ENCODE data around the gene CSF3.

The CSF3 gene

GRCh38 chr17:40027614-40028012, 12.4 kb downstream of the CSF3 start:
- ChIA-PET CTCF (interaction anchor here (0.5 to 2.3 kb wide), 19 partner anchors 8 to 258 kb away, joined by 3 to 15 read pairs (median 4); partner anchors contain the start of genes CSF3 and NR1D1), POLR2A (interaction anchor here (0.6 to 1.0 kb wide), 3 partner anchors 14 to 1786 kb away, joined by 3 read pairs; partner anchors contain the start of gene MED24)
- no peak for DNase-seq (ENCODE audit: extremely low spot score)
- TF ChIP-seq CTBP1 (IDR thresholded peaks at IDR 0.05; ENCODE audit: borderline replicate concordance) (no peak), LEF1 (IDR thresholded peaks at IDR 0.05; ENCODE audit: borderline replicate concordance) (no peak), FOXM1 (IDR thresholded peaks at IDR 0.05; ENCODE audit: borderline replicate concordance) (no peak), SUZ12 (IDR thresholded peaks at IDR 0.05) (no peak), ARNT (IDR thresholded peaks at IDR 0.05) (no peak), NFRKB (IDR thresholded peaks at IDR 0.05) (no peak), PKNOX1 (IDR thresholded peaks at IDR 0.05) (no peak), BHLHE40 (IDR thresholded peaks at IDR 0.05; ENCODE audit: borderline replicate concordance) (no peak), FOXA1 (IDR thresholded peaks at IDR 0.05) (no peak)

- TF ChIP-seq ARNT (IDR thresholded peaks at IDR 0.05) (no peak), FOXM1 (IDR thresholded peaks at IDR 0.05; ENCODE audit: borderline replicate concordance) (no peak), TARDBP (IDR thresholded peaks at IDR 0.05) (no peak), ZNF384 (IDR thresholded peaks at IDR 0.05) (no peak), LEF1 (IDR thresholded peaks at IDR 0.05; ENCODE audit: borderline replicate concordance) (no peak), L3MBTL2 (conservative IDR thresholded peaks at IDR 0.05) (no peak), FOXA1 (IDR thresholded peaks at IDR 0.05) (no peak), NFRKB (IDR thresholded peaks at IDR 0.05) (no peak), ELF4 (IDR thresholded peaks at IDR 0.05) (no peak), CTBP1 (IDR thresholded peaks at IDR 0.05; ENCODE audit: borderline replicate concordance) (no peak)
- CTCF ChIA-PET = interaction anchor here (1.2 to 1.8 kb wide), 3 partner anchors 9 to 17 kb away, joined by 4 to 12 read pairs (median 4); no protein-coding TSS in a partner anchor
- POLR2A ChIA-PET = interaction anchor here (0.8 kb wide), 1 partner anchor 26 kb away, joined by 3 read pairs; the partner anchor contains the start of gene MED24
- DNase-seq (ENCODE audit: extremely low spot score) = no peak
Measured at GRCh38 chr17:40028595-40028994, 13.4 kb downstream of the CSF3 start.

- ChIA-PET POLR2A (no interaction called here), CTCF (no interaction called here)
- no peak for DNase-seq (ENCODE audit: extremely low spot score)
- no peak for TF ChIP-seq CTBP1 (IDR thresholded peaks at IDR 0.05; ENCODE audit: borderline replicate concordance)
- TF ChIP-seq FOXA1 (IDR thresholded peaks at IDR 0.05) = no peak
- no peak for TF ChIP-seq LEF1 (IDR thresholded peaks at IDR 0.05; ENCODE audit: borderline replicate concordance)
- no peak for TF ChIP-seq NFRKB (IDR thresholded peaks at IDR 0.05)
- no peak for TF ChIP-seq ARNT (IDR thresholded peaks at IDR 0.05)
- TF ChIP-seq ELF4 (IDR thresholded peaks at IDR 0.05) = no peak
- TF ChIP-seq HDGF (IDR thresholded peaks at IDR 0.05; ENCODE audit: borderline replicate concordance) = no peak
- no peak for TF ChIP-seq TARDBP (IDR thresholded peaks at IDR 0.05)
- no peak for TF ChIP-seq PKNOX1 (IDR thresholded peaks at IDR 0.05)
- no peak for TF ChIP-seq SP1 (IDR thresholded peaks at IDR 0.05)
Measured at GRCh38 chr17:40031706-40032105, 16.5 kb downstream of the CSF3 start.

GRCh38 chr17:40032322-40033320, 17.4 kb downstream of the CSF3 start:
- no peak for TF ChIP-seq L3MBTL2 (conservative IDR thresholded peaks at IDR 0.05)
- TF ChIP-seq SUZ12 (IDR thresholded peaks at IDR 0.05) = no peak
- POLR2A ChIA-PET = interaction anchor here (1.8 kb wide), 1 partner anchor 22 kb away, joined by 8 read pairs; the partner anchor contains the start of gene MED24
- DNase-seq (ENCODE audit: extremely low spot score) = no peak
- CTCF ChIA-PET = no interaction called here

- TF ChIP-seq ZNF384 (IDR thresholded peaks at IDR 0.05) (no peak), FOXA1 (IDR thresholded peaks at IDR 0.05) (no peak), SUZ12 (IDR thresholded peaks at IDR 0.05) (no peak), ARNT (IDR thresholded peaks at IDR 0.05) (no peak), TARDBP (IDR thresholded peaks at IDR 0.05) (no peak), NFRKB (IDR thresholded peaks at IDR 0.05) (no peak), ELF4 (IDR thresholded peaks at IDR 0.05) (no peak), SP1 (IDR thresholded peaks at IDR 0.05) (no peak), LEF1 (IDR thresholded peaks at IDR 0.05; ENCODE audit: borderline replicate concordance) (no peak), CTBP1 (IDR thresholded peaks at IDR 0.05; ENCODE audit: borderline replicate concordance) (no peak), PKNOX1 (IDR thresholded peaks at IDR 0.05) (no peak), L3MBTL2 (conservative IDR thresholded peaks at IDR 0.05) (no peak), HDGF (IDR thresholded peaks at IDR 0.05; ENCODE audit: borderline replicate concordance) (no peak), BHLHE40 (IDR thresholded peaks at IDR 0.05; ENCODE audit: borderline replicate concordance) (no peak), FOXM1 (IDR thresholded peaks at IDR 0.05; ENCODE audit: borderline replicate concordance) (no peak), FOXK2 (IDR thresholded peaks at IDR 0.05) (no peak)
- POLR2A ChIA-PET = interaction anchor here (1.8 kb wide), 1 partner anchor 21 kb away, joined by 8 read pairs; the partner anchor contains the start of gene MED24
- CTCF ChIA-PET = no interaction called here
- no peak for DNase-seq (ENCODE audit: extremely low spot score)
Measured at GRCh38 chr17:40033339-40033738, 18.1 kb downstream of the CSF3 start.
